Measurements from ENCODE around the gene C19orf67. TPM values are rescaled to one million over a fixed set of nuclear protein-coding genes. Genes with fewer than 3 reads are reported as not detected.

C19orf67 gene
- not detected in 2 replicates for total RNA-seq (2014; rRNA removed; shearing (Covaris generic))

DNA sequence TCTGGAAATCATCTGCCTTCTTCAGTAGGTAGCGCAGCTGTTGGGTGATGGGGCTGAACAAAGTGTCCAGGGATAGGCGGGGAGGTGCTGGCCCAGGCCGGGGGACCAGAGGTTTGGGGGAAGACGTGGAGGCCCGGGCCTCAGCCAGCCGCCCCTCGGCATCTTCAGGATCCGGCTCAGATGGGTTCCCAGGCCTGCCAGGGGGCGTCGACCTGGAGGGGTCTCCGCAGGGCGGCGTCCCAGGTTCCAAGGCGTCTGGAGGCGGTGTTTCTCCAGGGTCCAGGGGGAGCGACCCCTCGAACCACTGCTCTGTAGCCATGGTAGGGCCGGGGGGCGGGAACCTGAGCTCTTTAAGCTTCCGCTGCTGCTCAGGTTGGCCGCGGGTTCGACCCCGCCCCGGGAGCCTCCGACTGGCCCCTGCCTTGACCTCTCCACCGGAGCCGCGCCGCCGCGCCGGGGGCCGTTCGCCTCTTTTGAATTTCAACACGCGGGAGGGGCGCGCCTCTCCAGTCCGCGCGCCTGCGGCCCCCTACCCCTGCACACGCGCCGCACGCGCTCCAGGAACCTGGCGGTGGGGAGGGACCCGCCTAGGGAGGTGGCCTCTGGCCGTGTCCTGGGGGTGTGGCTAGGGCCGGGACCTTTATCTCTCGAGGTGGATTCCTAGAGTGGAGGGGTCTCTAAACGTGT lies at the start of gene C19orf67:
Gene C19orf67 (minus strand): TSS at position 475 of the 687 bp plus-strand sequence. CDS start 156 bp downstream, at position 319.
- no peak for DNase-seq (ENCODE audit: low spot score)

GRCh38 chr19:14135355-14135754 lies 49.8 kb upstream of the C19orf67 start:
- no peak for DNase-seq (ENCODE audit: low spot score)

DNA sequence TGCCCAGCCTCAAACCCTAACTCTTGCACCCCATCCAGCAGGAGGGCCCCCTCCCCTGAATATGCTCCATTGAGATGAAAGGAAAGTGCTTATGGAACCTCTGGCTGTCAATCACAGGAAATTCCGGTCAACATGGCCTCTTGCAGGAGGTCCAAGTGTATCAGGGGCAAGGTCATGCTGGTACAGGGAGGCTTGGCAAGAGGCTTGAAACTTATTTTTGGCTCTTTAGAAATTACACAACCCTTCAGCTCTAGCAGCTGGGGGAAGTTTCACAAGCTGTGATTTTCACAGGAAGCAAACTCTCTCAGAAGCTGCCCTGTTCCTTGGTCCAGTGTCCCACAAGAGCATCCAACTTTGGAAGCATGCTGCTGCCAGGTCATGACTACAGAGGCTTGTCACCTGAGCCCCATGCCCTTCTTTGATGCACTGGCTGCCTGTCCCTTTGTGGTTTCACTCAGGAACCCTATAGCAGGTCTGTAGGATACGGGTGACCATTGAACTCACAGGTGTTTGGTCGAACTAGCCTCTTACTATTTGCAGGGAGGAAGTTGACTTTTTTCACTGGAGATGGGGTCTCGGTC lies 42.4 kb upstream of the C19orf67 start:
- DNase-seq (ENCODE audit: low spot score) = no peak

- DNase-seq (ENCODE audit: low spot score) = no peak
These were observed 41.6 kb upstream of the C19orf67 start for GRCh38 chr19:14127176-14127575.

DNA sequence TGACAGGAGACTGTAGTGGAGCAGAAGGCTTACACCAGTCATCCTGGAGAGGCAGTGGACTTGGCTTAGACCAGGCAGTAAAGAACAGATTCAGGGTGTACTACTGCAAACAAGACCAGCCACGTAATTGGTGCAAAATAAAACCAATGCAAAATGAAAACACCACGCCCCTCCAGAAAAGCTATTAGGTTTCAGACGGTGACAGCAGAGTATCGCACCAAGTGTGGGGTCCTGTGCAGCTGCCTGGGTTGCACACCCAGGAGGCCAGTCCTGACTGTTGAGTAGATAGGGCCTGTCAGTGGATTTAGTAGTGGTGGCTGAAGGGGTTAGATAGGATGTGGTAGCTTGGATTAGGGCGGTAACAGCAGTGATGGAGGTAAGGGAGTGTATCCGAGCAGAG lies 37.3 kb upstream of the C19orf67 start:
- no peak for DNase-seq (ENCODE audit: low spot score)

GRCh38 chr19:14120497-14120780 lies 34.9 kb upstream of the C19orf67 start:
- no peak for DNase-seq (ENCODE audit: low spot score)

DNA sequence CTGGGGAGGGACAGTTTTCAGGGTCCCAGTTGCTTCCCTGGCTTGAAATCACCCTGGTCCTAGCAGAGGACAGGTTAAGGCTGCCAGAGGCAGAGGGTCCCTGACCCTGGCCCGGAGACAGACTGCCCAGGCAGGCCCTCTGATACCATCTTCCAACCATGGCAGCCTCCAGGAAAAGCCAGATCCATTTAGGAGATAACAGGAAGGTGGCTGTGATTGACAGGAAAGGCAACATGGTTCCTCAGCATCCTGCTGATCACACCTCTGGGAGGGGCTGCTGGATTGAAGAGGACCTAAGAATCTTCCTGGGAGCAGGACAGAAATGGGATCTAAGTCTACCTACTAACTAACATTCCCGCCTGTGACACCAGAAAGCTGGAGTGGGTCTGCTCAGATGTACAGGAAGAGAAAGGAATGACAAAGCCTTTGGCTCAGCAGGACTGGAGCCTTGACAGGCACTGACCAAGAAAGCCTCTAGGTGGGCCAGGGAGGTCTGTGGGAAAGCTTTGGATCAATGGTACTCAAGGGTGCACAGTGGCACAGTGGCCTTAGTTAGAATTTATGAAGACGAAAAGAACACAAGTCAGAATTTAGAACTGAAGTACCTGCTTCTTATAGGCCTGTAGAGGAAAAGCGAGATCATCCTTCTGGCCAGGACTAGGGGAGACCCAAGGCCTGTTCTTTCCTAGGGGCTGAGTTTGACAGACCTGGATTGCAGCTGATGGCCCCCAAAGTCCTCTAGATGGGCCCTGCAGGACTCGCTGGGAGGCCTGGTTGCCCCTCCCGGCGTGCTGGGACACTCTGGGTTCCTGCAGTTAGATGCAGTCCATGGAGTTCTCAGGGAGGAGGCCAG lies 34.3 kb upstream of the C19orf67 start:
- DNase-seq (ENCODE audit: low spot score) = no peak

DNA sequence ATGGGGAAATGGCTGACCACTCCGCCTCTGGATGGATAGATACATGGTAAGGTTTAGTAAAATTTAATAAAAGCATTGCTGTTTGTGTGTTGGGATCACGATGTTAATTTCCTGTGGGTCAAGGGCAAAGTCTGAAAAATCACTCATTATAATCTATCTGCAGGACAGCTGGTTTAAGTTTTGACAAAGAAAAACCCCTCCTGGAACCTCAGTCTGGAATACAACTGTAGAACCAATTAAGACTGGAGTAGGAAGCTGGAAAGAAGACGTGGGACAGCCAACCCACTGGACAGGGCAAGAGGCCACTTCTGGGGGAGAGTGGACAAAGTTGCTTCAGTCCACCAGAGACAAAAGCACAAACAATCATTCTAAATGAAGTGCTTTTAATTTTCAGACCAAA lies 33.6 kb upstream of the C19orf67 start:
- DNase-seq (ENCODE audit: low spot score) = no peak

- peak; percentile 36 for DNase-seq (ENCODE audit: low spot score)
These were observed 32.8 kb upstream of the C19orf67 start for GRCh38 chr19:14118165-14119051.

GRCh38 chr19:14117668-14118164 lies 32.1 kb upstream of the C19orf67 start, which contains the start of gene PRKACA:
PRKACA (minus strand) TSS chr19:14117762; CDS start chr19:14117547, 215 bp downstream.
- DNase-seq (ENCODE audit: low spot score) = peak; percentile 91

- no peak for DNase-seq (ENCODE audit: low spot score)
These were observed 31.5 kb upstream of the C19orf67 start for GRCh38 chr19:14116918-14117578.

- no peak for DNase-seq (ENCODE audit: low spot score)
These were observed 30.9 kb upstream of the C19orf67 start for GRCh38 chr19:14116525-14116917.

DNA sequence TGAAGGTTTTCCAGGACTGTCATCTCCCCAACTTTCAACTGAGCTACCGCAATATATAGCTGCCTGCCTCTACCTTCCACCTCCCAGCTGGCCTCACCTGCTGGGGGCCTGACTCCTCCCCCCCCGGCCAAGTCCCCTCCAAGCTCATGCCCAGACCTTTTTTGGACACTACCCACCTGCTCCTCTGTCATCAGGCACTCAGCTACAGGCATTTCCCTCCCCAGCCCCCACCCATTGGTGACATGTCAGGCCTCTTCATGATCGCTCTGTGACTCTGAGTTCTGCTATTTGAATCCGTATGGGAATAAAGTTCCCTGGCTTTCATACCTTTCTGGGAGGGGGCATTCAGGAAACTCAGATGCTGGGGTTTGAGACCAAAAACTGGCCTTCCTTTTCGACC lies 30.2 kb upstream of the C19orf67 start:
- no peak for DNase-seq (ENCODE audit: low spot score)

DNA sequence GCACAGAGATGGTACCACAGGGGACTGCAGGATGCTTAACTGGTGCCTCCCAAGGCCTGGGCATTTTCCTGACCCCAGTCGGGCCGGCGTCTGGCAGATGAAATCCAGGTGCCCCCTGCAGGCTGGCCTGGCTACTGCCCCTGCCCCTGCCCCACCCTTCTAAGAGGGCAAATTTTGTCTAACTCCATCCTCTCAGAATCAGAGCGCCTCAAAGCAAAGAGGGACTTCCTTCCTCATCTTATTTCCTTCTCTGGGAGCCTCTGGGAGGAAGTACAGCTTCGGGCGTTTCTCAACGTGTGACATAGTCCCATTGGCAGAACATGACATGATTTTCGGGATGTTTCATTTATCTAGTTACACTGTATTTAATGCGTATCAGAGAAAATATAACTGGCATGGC lies 29.3 kb upstream of the C19orf67 start:
- DNase-seq (ENCODE audit: low spot score) = no peak

DNA sequence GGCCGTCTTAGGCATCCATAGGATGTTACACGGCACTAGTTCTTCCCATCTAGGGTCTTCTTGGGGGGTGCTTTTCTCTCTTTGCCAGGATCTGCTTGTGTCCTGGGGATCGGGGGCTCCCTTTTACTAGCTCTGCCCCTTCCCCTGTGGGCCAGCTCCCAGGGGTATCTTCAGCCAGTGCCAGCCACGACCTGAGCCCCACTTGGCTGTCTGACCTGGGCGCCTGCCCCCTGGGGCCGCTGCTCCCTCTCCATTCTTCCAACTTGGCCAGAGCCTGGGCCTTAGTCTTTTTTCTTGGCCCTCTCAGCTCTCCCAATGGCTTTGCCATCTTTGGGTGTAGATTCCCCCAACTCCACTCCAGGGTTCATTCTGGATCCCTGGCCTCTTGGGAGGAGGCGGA lies 28.9 kb upstream of the C19orf67 start:
- no peak for DNase-seq (ENCODE audit: low spot score)

DNA sequence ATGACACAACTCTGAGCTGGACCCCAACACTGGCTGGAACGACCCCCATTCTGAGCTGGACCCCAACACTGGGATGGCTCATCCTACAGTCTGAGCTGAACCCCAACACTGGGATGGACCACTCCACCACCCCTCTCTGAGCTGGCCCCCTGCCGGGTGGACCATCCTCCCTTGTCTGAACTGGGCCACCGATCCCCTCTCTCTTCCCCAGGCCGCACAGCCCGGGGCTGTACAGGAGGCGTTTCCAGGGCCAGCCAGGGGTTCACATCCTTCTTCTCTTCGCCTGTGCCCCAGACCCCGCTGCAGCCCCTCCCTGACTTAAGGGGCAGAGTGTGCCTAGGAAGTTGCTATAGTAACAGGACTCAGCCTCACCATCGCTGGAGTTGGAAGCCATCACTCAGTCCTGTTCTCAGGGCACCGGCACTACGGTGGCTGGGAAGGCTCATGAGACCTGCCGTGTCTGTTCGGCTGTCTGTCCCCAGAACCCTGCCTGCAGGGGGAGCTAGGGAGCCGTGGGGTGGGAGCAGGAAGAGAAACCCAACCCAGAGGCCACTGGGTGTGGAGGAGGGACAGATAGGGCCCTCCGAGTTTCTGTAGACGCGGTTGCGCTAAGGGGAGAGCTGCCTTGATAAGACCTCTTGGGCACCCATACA lies 28.3 kb upstream of the C19orf67 start:
- no peak for DNase-seq (ENCODE audit: low spot score)

GRCh38 chr19:14112809-14113385 lies 27.3 kb upstream of the C19orf67 start:
- DNase-seq (ENCODE audit: low spot score) = no peak

GRCh38 chr19:14112051-14112808 lies 26.6 kb upstream of the C19orf67 start:
- no peak for DNase-seq (ENCODE audit: low spot score)

DNA sequence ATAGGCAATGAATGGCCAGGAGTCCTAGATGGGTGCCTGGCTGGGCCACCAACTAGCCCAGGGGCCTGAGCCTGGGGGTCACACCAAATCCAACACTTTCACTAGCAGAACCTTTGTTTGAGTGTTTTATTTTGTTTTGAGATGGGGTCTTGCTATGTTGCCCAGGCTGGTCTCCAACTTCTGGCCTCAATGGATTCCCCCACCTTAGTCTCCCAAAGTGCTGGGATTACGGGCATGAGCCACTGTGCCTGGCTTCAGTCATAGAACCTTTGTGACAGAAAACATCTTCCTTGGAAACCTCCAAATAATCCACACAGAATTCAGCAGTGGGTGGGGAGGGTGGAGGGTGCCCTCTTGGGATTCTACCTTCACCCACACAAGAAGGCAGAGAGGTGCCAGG lies 25.9 kb upstream of the C19orf67 start:
- DNase-seq (ENCODE audit: low spot score) = no peak

Data from HT-29 (cell line).